Keratinocyte (primary cell): Measurements from ENCODE around the gene ABCC3.

Experiments used
- EZH2 ChIP-seq: IDR thresholded peaks from one replicate; pipeline ENCODE4 v1.6.1; 2012; ENCODE audit warnings: inconsistent platforms, mild to moderate bottlenecking, low read length, moderate library complexity
- TF ChIP-seq, protein P1 (sequence below), 3 experiments: IDR thresholded peaks in 1 of 3; conservative IDR thresholded peaks in 1 of 3; optimal IDR thresholded peaks in 1 of 3; 2 replicates in 2 of 3; 3 replicates in 1 of 3; pipeline versions ENCODE3 to v1.5.1; 2011; ENCODE audit warnings: low read length in 3 of 3, mild to moderate bottlenecking in 3 of 3, moderate library complexity in 2 of 3, control low read depth in 1 of 3, inconsistent platforms in 1 of 3; ENCODE audit not compliant: insufficient read depth in 2 of 3; ENCODE audit errors: extremely low read depth in 1 of 3

- TF ChIP-seq EZH2, result no peak
- TF ChIP-seq, protein P1, sequence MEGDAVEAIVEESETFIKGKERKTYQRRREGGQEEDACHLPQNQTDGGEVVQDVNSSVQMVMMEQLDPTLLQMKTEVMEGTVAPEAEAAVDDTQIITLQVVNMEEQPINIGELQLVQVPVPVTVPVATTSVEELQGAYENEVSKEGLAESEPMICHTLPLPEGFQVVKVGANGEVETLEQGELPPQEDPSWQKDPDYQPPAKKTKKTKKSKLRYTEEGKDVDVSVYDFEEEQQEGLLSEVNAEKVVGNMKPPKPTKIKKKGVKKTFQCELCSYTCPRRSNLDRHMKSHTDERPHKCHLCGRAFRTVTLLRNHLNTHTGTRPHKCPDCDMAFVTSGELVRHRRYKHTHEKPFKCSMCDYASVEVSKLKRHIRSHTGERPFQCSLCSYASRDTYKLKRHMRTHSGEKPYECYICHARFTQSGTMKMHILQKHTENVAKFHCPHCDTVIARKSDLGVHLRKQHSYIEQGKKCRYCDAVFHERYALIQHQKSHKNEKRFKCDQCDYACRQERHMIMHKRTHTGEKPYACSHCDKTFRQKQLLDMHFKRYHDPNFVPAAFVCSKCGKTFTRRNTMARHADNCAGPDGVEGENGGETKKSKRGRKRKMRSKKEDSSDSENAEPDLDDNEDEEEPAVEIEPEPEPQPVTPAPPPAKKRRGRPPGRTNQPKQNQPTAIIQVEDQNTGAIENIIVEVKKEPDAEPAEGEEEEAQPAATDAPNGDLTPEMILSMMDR (optimal IDR thresholded peaks at IDR 0.05 in 1 of 3, IDR thresholded peaks at IDR 0.05 in 1 of 3, conservative IDR thresholded peaks at IDR 0.05 in 1 of 3; ENCODE audit: extremely low read depth in 1 of 3, insufficient read depth in 2 of 3, low read length in 3 of 3), result no peak
Observed at GRCh38 chr17:50712641-50713040, 78.0 kb downstream of the ABCC3 start.
